HG03060 (cell line): ENCODE results near the gene ACTN3.
"Not testable (repeated sequence)": the region's sequence is repeated elsewhere in the genome, so short reads cannot be mapped to it uniquely, and the experiment has no call there.

Experiments
- ATAC-seq: cut with Tn5 transposase; IDR thresholded peaks from one replicate; pipeline ENCODE4 v1.9.1; 2021; ENCODE audit warnings: low read depth, moderate number of reproducible peaks; ENCODE audit not compliant: unreplicated experiment

The ACTN3 gene

DNA sequence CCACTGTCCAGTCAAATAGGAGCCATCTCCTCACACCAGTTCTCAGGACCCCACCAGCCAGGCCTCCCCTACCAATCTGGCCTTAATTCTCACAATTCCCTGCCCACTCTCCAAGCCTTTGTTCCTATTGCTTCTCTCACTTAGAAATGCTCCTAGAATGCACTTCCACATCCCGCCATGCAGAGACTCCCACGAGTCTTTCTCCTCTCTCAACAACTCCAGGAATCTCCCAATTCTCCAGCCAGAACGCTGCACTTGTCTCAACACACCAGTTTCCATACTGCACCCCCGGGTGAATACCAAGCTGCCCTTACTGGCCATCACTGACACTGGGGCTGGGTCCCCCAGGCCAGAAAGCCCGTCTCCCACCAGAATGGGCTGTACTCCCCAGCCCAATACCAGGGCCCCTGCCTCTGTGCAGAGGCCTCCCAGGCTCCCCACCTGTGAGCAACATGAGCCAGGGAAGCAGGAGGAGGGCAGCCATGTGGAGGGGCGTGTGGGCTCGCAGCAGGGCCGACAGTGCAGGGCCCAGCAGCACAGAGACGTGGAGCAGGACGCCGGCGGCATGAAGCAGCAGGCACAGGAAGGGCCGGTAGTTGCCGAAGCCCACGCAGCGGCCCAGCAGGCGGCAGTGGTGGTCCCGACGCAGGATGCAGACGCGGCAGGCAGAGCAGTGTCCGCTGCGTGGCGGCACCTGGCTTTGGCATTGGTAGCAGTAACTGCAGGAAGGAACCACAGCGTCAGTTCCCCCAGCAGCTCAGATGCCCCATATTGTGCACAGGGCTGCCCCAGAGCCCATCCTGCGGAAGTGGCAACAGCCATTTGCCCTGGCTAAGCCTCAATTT lies 3.2 kb upstream of the ACTN3 start:
- no peak for ATAC-seq

DNA sequence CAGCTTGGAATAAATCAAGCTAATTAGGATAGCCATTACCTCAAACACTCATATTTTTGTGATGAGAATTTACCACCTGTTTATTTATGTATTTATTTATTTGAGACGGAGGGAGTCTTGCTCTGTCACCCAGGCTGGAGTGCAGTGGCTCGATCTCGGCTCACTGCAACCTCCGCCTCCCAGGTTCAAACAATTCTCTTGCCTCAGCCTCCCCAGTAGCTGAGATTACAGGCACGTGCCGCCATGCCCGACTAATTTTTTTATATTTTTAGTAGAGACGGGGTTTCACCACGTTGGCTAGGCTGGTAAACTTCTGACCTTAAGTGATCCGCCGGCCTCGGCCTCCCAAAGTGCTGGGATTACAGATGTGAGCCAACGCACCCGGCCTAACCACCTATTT lies 1.8 kb upstream of the ACTN3 start:
- not testable (repeated sequence) for ATAC-seq

DNA sequence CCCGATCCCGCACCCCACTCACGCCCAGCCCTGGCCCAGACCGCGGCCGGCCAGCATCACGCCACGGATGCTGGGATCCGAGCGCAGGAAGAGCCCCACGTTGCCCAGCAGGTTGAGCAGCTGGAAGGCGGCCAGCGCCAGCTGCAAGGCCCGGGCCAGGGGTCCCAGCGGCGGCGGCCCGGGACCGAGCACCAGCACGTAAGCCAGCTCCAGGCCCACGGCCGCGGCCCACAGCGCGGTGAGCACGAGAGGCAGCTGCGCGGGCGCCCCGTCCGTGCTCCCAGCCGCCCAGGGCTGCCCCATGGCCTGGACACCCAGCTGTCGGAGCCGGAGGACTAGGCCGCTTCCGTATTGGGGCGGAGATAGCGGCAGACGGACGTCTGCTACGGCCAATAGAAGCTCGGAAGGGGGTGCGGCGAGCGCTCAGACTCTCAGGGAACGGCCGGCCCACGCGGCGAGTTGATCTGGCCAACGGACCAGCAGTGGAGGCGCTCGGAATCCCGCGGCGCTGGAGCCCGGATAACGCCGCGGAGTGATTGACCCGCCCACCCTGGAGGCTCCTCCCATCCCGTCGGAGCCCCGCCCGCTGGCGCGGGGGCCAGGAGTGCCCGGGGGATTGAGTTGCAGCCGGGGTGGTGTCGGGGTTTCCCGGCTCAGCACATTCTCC lies 869 bp upstream of the ACTN3 start, which contains the start of gene ZDHHC24:
TSS of gene ZDHHC24 (minus strand) at position 348 of the 667 bp plus-strand sequence. CDS start at position 303, 45 bp downstream.
- ATAC-seq = peak; percentile 54

DNA sequence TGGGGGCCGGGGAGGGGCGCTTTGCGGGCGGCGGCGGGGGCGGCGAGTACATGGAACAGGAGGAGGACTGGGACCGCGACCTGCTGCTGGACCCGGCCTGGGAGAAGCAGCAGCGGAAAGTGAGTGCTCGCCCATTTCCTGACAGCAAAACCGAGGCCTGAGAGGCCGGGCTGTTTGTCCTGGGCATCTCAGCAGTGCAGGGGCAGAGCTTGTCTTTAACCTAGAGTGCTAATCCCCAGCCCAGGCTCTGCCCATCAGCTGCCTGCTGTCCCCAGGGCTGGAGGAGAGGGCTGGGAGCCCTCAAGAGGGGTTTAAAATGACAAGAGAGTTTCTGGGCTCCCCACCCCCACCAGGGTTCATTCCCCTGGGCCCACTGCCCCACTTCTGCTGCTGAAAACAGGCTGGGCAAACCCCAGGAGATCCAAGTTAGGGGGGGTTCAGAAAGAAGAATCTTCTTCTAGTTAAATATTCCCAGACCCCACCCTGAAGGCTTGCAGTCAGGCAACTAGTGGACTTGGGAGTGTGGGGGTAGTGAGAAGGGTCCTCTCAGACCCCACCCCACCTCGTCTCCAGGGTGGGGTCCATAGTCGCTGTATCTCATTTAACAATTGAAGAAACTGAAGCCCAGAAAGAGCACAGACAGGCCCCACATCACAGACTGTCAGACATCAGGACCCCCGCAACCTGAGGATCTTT lies 411 bp downstream of the ACTN3 start:
- no peak for ATAC-seq

DNA sequence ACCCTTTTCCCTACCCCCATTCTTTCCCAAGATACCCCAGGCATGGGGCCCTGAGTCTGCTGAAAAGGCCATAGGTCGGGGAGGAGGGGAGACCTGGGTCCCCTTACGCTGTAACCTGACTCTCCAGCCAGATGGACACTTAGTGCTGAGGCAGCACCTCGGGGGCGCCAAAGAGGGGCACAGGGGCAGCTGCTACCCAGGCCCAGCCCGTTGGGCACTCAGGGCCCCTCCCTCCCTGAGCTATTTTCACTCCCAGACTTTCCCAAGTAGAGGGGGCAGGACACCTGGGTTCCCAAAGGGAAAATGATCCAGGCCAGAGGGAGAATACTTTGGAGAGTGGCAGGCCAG lies 933 bp downstream of the ACTN3 start:
- ATAC-seq = no peak

DNA sequence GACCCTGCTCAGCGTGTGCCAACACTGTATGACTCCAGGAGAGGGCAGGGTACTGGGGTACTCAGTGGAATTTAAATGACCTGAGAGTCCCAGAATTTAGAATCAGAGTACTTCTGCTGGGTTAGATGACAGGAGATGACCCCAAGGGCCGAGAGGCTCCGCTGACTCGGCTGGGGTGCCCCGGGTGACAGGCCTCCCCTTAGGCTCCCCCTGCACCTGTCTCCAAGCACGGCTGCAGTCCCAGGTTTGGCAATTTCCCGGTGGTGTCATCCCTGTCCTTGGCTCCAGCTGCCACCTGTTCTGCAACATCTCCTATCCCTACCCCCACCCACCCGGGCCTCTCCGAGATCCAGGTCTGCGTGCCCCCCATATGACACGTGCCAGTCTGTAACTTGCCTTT lies 1.3 kb downstream of the ACTN3 start:
- ATAC-seq = no peak

DNA sequence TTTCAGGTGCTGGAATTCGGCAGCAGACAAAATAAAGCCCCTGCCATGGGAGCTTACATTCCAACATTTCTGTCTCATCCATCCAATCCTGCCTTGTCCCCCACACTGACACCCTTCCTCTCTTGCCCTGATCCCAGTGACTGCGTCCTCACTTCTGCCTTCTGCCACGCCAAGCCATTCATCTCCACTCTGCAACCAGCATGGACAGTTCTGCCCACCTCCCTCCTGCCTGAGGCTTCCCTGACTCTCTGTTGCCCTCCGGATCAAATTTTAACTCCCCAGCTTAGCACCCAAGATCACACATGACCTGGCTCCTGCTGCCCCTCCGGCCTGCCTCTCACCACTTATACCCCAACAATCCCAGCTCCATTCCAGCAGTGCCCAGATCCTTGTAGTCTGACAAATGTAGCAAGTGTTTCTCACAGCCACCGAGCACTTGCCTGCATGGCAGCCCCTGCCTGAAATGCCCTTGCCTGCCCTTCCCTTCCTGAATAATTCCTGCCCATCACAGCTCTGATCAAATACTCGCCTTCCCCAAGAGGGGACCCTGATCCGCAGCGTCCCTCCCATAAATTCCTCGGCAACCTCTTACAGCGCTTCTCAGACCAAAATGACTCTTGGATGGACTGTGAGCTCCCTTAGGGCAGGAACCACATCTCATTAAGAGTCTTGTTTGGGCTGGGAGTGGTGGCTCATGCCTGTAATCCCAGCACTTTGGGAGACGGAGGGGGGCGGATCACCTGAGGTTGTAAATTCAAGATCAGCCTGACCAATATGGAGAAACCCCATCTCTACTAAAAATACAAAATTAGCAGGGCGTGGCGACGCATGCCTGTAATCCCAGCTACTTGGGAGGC lies 2.3 kb downstream of the ACTN3 start:
- ATAC-seq = no peak

DNA sequence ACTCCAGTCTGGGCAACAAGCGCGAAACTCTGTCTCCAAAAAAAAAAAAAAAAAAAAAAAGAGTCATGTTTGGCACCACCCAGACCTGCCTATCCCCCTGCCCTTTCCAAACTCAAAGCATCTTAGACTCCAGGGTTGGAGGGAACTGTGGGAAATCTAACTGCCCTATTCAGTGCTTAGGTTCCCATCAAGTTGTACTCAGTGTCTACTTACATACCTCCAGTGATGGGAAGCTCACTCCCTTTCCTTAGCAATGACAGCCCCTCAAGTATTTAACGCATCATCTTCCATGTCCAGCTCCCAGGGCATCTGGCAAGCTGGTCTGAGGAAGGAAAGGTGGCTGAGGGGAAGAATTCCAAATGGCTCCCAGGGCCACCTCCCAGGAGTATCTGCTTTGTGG lies 3.0 kb downstream of the ACTN3 start:
- no peak for ATAC-seq

DNA sequence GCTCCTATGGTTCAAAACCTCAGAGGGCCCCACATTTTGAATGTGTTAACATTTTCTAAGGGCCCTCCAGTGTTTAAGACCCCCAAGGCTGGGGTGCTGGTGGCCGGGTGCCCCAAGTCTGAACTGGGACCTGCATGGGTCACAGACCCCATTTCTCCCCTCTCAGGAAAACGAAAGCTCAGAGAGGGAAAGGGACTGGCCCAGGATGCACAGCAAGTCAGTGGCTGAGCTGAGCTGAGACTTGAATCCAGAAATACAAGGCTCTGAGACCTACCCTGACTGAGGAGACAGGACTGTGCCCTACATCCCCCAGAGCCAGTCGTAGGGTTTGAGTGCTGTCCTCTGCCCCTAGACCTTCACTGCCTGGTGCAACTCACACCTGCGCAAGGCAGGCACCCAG lies 4.2 kb downstream of the ACTN3 start:
- ATAC-seq = no peak

DNA sequence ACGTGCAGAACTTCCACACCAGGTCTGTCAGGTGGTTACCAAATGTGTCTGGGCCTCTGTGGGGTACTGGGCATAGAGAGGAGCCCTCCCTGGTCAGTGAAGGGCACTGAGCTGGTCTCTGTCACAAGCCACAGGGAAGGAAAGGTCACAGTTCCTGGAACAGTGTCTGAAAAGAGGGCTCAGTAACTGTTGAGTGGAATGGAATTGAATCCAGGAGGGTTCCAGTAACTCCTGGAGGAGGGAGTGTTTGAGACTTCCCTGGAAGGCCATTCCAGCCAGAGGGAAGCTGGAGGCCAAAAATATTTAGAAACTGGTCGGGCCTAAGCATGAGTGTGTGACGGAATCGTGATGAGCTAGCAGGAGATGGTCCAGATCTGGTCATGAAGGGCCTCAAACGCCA lies 7.9 kb downstream of the ACTN3 start:
- ATAC-seq = no peak

DNA sequence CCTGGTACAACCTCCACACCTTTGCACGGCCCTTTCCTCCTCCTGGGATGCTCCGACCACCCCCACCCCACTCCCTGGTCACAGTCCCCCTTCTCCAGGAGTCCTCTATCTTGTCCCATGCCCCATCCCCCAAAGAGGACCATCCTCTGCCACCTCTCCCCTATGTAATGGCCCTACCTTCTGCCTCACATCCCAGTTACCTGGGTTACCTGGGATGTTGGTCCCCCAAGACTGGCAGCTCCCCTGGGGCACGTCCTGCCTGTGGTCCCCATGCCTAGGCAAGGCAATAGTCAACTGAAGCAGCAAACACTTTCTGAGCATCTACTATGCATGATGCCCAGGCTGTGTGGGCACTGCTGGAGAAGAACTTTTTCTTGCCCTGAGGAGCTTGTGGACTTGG lies 8.7 kb downstream of the ACTN3 start:
- no peak for ATAC-seq

DNA sequence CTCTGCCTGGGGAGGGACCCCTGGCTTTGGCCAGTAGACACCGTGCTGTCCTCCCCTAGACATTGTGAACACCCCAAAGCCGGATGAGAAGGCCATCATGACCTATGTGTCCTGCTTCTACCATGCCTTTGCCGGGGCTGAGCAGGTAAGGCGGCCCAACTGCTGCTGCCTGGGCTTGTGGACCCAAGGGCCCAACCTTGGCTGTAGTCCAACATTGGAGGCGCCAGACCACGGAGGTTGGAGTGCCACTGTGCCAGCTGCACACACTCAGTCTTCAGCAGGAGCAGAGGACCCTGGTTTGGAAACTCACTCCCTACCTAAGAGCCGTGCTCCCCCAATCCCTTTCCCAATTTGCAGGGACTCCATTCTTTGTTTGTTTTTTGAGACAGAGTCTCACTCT lies 9.4 kb downstream of the ACTN3 start:
- no peak for ATAC-seq

DNA sequence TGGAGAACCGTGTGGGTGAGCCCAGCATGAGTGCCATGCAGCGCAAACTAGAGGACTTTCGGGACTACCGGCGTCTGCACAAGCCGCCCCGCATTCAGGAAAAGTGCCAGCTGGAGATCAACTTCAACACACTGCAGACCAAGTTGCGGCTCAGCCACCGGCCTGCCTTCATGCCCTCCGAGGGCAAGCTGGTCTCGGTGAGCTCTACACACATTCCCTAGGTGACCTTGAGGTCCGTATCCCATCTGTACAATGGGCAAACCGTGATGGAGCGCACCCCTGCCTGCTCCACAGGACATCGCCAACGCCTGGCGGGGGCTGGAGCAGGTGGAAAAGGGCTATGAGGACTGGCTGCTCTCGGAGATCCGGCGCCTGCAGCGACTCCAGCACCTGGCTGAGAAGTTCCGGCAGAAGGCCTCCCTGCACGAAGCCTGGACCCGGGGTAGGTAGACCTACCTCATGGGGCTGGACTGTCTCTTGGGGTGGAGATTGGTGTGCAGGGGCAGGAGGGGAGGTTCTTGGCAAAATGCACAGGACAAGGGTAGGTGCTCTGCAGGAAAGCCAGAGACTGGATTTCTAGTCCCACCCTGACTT lies 11.1 kb downstream of the ACTN3 start:
- no peak for ATAC-seq

DNA sequence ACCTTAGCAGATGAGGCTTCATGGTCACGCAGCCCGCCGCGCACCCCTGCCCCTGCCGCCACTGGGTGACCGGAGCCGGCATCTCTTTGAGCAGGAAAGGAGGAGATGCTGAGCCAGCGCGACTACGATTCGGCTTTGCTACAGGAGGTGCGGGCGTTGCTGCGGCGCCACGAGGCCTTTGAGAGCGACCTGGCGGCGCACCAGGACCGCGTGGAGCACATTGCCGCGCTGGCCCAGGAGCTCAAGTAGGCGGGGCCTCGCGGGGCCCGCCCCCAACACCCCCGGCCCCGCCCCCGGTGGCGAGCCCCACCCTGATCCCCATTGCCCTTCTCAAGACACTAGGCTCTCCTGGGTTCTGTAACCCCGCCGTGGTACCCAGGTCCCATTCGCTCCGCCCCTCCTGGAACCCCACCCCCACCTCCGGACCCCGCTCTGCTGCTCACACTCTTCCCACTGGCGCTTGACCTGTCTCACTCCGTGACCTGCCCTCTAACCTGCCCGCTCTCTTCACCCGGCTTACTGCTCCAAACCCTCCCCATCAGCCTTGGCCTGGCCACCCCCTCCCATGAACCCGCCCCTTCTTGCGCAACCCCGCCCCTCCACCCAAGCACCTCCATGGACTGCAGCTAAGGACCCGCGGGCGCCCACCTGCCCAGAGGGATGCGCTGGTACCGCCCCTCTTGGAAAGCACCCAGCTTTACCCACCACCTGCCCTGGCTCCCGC lies 12.6 kb downstream of the ACTN3 start:
- ATAC-seq = no peak

DNA sequence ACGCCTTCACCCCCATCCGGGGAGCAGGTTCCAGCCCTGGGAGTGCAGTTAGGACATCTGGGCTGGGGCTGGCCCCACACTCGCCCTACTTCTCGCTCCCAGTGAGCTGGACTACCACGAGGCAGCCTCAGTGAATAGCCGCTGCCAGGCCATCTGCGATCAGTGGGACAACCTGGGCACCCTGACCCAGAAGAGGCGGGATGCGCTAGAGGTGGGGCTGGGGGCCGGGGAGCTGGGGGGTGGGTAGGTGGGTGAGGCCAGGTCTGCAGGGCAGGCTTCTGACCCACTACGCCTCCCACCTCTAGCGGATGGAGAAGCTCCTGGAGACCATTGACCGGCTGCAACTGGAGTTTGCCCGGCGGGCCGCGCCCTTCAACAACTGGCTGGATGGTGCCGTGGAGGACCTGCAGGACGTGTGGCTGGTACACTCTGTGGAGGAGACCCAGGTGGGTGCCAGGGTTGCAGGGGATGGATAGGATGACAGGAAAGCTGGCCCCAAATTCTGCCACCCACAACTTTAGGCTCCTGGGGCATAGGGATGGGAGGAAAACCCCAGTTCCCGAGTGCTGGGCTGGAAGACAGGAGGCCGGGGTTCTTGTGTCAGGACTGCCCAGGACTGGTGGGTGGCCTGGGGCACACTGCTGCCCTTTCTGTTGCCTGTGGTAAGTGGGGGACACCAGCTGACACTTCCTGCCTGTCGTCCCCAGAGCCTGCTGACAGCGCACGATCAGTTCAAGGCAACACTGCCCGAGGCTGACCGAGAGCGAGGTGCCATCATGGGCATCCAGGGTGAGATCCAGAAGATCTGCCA lies 13.4 kb downstream of the ACTN3 start:
- ATAC-seq = no peak

DNA sequence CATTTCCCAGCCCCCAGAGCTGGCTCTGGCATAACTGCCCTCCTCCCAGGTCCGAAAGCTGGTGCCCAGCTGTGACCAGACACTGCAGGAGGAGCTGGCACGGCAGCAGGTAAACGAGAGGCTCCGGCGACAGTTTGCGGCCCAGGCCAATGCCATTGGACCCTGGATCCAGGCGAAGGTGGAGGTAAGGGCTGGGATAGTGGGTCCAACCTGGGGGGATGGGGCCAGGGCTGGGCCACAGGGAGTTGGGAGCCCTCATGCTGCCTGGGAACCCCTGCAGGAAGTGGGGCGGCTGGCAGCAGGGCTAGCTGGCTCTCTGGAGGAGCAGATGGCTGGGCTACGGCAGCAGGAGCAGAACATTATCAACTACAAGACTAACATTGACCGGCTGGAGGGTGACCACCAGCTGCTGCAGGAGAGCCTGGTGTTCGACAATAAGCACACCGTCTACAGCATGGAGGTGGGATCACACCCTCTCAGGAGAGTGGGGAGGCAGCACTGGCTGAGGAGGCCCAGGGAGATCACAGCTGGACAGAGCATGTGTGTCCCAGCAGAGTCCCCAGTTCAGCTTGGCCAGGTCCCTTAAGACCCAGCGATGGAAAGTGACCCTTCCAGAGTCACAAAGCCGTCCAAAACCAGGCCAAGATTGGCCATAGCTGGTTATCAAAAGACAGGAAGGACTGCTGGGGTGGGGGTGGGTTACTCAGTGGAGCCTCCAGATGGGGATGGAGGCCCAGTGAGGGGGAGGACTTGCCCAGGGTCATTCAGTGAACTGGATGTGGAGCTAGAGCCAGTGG lies 14.7 kb downstream of the ACTN3 start:
- ATAC-seq = no peak

DNA sequence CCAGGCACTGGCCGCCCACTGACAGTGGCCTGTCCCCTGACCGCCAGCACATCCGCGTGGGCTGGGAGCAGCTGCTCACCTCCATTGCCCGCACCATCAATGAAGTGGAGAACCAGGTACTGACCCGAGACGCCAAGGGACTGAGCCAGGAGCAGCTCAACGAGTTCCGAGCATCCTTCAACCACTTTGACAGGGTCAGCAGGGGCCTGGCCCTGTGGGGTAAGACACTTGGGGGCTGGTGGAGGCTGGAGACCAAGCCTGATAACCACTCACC lies 15.2 kb downstream of the ACTN3 start:
- no peak for ATAC-seq

DNA sequence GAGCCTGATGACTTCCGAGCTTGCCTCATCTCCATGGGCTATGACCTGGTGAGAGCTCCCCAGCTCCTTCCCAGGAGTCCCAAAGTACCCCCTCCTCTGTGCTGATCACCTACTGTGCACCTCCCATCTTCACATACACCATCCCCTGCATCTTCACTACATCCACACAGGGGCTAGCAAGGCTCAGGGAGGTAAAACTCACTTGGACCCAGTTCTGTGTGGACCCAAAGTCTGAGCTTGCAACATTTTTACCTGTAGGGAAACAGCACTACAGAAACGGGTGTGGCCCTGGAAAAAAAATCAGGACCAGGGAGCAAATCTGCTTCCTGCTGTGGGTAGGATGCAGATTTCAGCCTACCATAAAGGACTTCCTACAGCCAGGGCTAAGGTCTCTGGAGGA lies 15.6 kb downstream of the ACTN3 start:
- no peak for ATAC-seq
